Stomach (tissue), 19 donors: ENCODE data around the gene UBB. TPM values are rescaled to one million over a fixed set of nuclear protein-coding genes. Genes with fewer than 3 reads are reported as not detected.

ENCODE experiments used
- DNase-seq, 2 donors: peaks; one replicate each; pipeline versions ENCODE4 v3.0.0 to v3.0.0-alpha.2; 2013 to 2019
- H3K27ac ChIP-seq, 5 donors: fragments of 200-600 bp in 4 of 5; sonication (generic) in 4 of 5; one replicate each; pipeline ENCODE4 v1.5.1; 2013 to 2019; ENCODE audit warnings: mild to moderate bottlenecking in 1 of 5, moderate library complexity in 1 of 5
- H3K27me3 ChIP-seq, 3 donors: fragments of 200-600 bp; sonication (generic); one replicate each; pipeline ENCODE4 v1.5.1; 2017 to 2019; ENCODE audit warnings: mixed run types in 1 of 3
- H3K36me3 ChIP-seq, 4 donors: fragments of 200-600 bp; sonication (generic); 1 replicate in 3 of 4; 2 replicates in 1 of 4; pipeline ENCODE4 v1.5.1; 2016 to 2019
- H3K4me1 ChIP-seq, 4 donors: fragments of 200-600 bp; sonication (generic); one replicate each; pipeline ENCODE4 v1.5.1; 2016 to 2019
- H3K4me3 ChIP-seq, 4 donors: fragments of 200-600 bp; sonication (generic) in 3 of 4; one replicate each; pipeline ENCODE4 v1.5.1; 2016 to 2019; ENCODE audit warnings: mild to moderate bottlenecking in 1 of 4
- H3K9me3 ChIP-seq, 4 donors: fragments of 200-600 bp; sonication (generic); one replicate each; pipeline ENCODE4 v1.5.1; 2016 to 2019
- CTCF ChIP-seq, 7 experiments: fragments of 450-650 bp in 4 of 7; fragments of 200-600 bp in 3 of 7; sonication (generic) in 3 of 7; IDR thresholded peaks; one replicate each; pipeline ENCODE4 v1.5.1; 2016 to 2019; ENCODE audit warnings: antibody characterized with exemption in 7 of 7, control low read depth in 2 of 7, mild to moderate bottlenecking in 1 of 7
- EP300 ChIP-seq: sonication (generic); formaldehyde crosslinking; IDR thresholded peaks from one replicate; pipeline ENCODE4 v1.6.1; 2017; ENCODE audit warnings: antibody characterized with exemption
- POLR2A ChIP-seq, 4 donors: fragments of 450-650 bp; IDR thresholded peaks; one replicate each; pipeline ENCODE4 v1.6.1; 2016; ENCODE audit warnings: antibody characterized with exemption in 4 of 4, control low read depth in 2 of 4, mild to moderate bottlenecking in 1 of 4, moderate library complexity in 1 of 4
- POLR2AphosphoS5 ChIP-seq, 3 donors: sonication (generic); formaldehyde crosslinking; IDR thresholded peaks; one replicate each; pipeline ENCODE4 v1.6.1; 2016; ENCODE audit warnings: antibody characterized with exemption in 3 of 3
- WGBS, 5 donors: extraction: QIAGEN DNeasy Blood & Tissue Kit in 3 of 5; methylation state at CpG; one replicate each; pipeline versions ENCODE4 v1.1.5 to v1.1.7; 2013 to 2018; 5-methylcytosine and 5-hydroxymethylcytosine counted together
- intact Hi-C: fragments of 100-400 bp; cut with DNase I; formaldehyde crosslinking; loops from one replicate; pipeline ENCODE4 v1.15.1; 2023; ENCODE audit warnings: low total_unique reads
- long read RNA-seq, 10 donors: transcript quantifications; one replicate each; lab custom pipeline, GENCODE V29; 2026
- polyA plus RNA-seq, 3 donors: library from polyadenylated mRNA; stranded (reverse); fragments of 200-250 nt; gene quantifications; one replicate each; pipeline ENCODE4 v1.2.3, GENCODE V29; 2013
- total RNA-seq, 5 donors: library from RNA; depleted of rRNA; stranded (reverse); fragments of >200 nt; gene quantifications; one replicate each; pipeline versions ENCODE4 v1.1.0 to v1.2.3, GENCODE V29; 2014 to 2016
- donor health status: healthy with polysubstance abuse.
- donor health status: Bipolar disorder and iron deficiency.
- donor health status: healthy.

UBB gene
- total RNA-seq: 100 to 1,000 TPM; 621 to 929 (median 784) TPM
- 1,000 to 10,000 TPM in 2 of 3 donors, 100 to 1,000 TPM in 1; 969 to 2,679 (median 1,248) TPM for polyA plus RNA-seq
- long read RNA-seq, donor 1, transcript UBB-201 (2 exons, 1,225 nt): major isoform, 228 of 230 reads
- long read RNA-seq, donor 1, partial matches to known transcripts: 0 of 230 reads
- long read RNA-seq, donor 1, other reads (novel, unspliced or antisense): 0 of 230 reads
- long read RNA-seq, donor 2, transcript UBB-201 (2 exons, 1,225 nt): major isoform, 322 of 377 reads
- long read RNA-seq, donor 2, partial matches to known transcripts: 43 of 377 reads
- long read RNA-seq, donor 2, other reads (novel, unspliced or antisense): 8 of 377 reads
- long read RNA-seq, donor 3, transcript UBB-201 (2 exons, 1,225 nt): major isoform, 248 of 250 reads
- long read RNA-seq, donor 3, partial matches to known transcripts: 0 of 250 reads
- long read RNA-seq, donor 3, other reads (novel, unspliced or antisense): 0 of 250 reads
- long read RNA-seq, donor 4, transcript UBB-201 (2 exons, 1,225 nt): major isoform, 32 of 32 reads
- long read RNA-seq, donor 4, partial matches to known transcripts: 0 of 32 reads
- long read RNA-seq, donor 4, other reads (novel, unspliced or antisense): 0 of 32 reads
- long read RNA-seq, donor 5, transcript UBB-201 (2 exons, 1,225 nt): major isoform, 379 of 387 reads
- long read RNA-seq, donor 5, partial matches to known transcripts: 0 of 387 reads
- long read RNA-seq, donor 5, other reads (novel, unspliced or antisense): 5 of 387 reads
- long read RNA-seq, donor 6, transcript UBB-201 (2 exons, 1,225 nt): major isoform, 1,032 of 1,048 reads
- long read RNA-seq, donor 6, transcript UBB-203 (2 exons, 1,012 nt): minor isoform, 7 of 1,048 reads
- long read RNA-seq, donor 6, partial matches to known transcripts: 0 of 1,048 reads
- long read RNA-seq, donor 6, other reads (novel, unspliced or antisense): 7 of 1,048 reads
- long read RNA-seq, donor 7, transcript UBB-201 (2 exons, 1,225 nt): major isoform, 454 of 455 reads
- long read RNA-seq, donor 7, partial matches to known transcripts: 0 of 455 reads
- long read RNA-seq, donor 7, other reads (novel, unspliced or antisense): 0 of 455 reads
- long read RNA-seq, donor 8, transcript UBB-201 (2 exons, 1,225 nt): major isoform, 403 of 408 reads
- long read RNA-seq, donor 8, partial matches to known transcripts: 0 of 408 reads
- long read RNA-seq, donor 8, other reads (novel, unspliced or antisense): 0 of 408 reads
- long read RNA-seq, donor 9, transcript UBB-201 (2 exons, 1,225 nt): major isoform, 342 of 346 reads
- long read RNA-seq, donor 9, partial matches to known transcripts: 0 of 346 reads
- long read RNA-seq, donor 9, other reads (novel, unspliced or antisense): 0 of 346 reads
- long read RNA-seq, donor 10, transcript UBB-201 (2 exons, 1,225 nt): major isoform, 230 of 232 reads
- long read RNA-seq, donor 10, partial matches to known transcripts: 0 of 232 reads
- long read RNA-seq, donor 10, other reads (novel, unspliced or antisense): 0 of 232 reads

GRCh38 chr17:16380640-16381495 lies at the start of gene UBB:
TSS of gene UBB (plus strand) at chr17:16381091. CDS start at chr17:16381908, 817 bp downstream.
- H3K4me3 ChIP-seq: peak within 1 kb of the TSS; percentile 69 to 83 (median 72)
- peak; percentile 97 to 99 for DNase-seq
- peak; percentile 55 for TF ChIP-seq EP300
- TF ChIP-seq CTCF (IDR thresholded peaks at IDR 0.05): peak in 1 of 7 experiments; percentile 8
- peak in 3 of 4 donors; percentile 72 to 99 (median 98) for TF ChIP-seq POLR2A (IDR thresholded peaks at IDR 0.05)
- peak; percentile 100 for TF ChIP-seq POLR2AphosphoS5 (IDR thresholded peaks at IDR 0.05)
- peaks cover 10 to 26% (median 21%) of the 10 kb centered on the region in 4 donors for H3K36me3 ChIP-seq
- intact Hi-C loops: no loop called here
- H3K27me3 ChIP-seq: no peaks in the 10 kb centered on the region
- H3K4me1 ChIP-seq: peaks cover 34 to 71% (median 49%) of the 10 kb centered on the region in 4 donors
- 0% methylated on average over 62 to 67 of the region's 67 CpGs for WGBS, 5 donors
- no peaks in the 10 kb centered on the region for H3K9me3 ChIP-seq
- peak within 1 kb of the TSS; percentile 91 to 98 (median 95) for H3K27ac ChIP-seq

- Histone ChIP-seq H3K4me1 (peaks cover 4 to 13% (median 6%) of the 10 kb centered on the region in 4 donors), H3K9me3 (no peaks in the 10 kb centered on the region), H3K4me3 (no peak overlapping the region), H3K36me3 (peaks cover 0 to 14% (median 13%) of the 10 kb centered on the region in 4 donors), H3K27me3 (no peaks in the 10 kb centered on the region), H3K27ac (no peak overlapping the region)
- WGBS, 5 donors: 85 to 92% (median 89%) methylated on average over 3 of the region's 3 CpGs
- no peak for DNase-seq
- intact Hi-C loops: no loop called here
- TF ChIP-seq CTCF (IDR thresholded peaks at IDR 0.05) (no peak), POLR2A (IDR thresholded peaks at IDR 0.05) (no peak), EP300 (no peak), POLR2AphosphoS5 (IDR thresholded peaks at IDR 0.05) (no peak)
Measured at GRCh38 chr17:16338391-16338790, 42.5 kb upstream of the UBB start.

GRCh38 chr17:16339402-16339801 lies 41.5 kb upstream of the UBB start:
- no peak for DNase-seq
- peaks cover 2 to 24% (median 23%) of the 10 kb centered on the region in 4 donors for H3K36me3 ChIP-seq
- H3K4me3 ChIP-seq: no peak overlapping the region
- H3K27me3 ChIP-seq: no peaks in the 10 kb centered on the region
- H3K4me1 ChIP-seq: peaks cover 4 to 13% (median 6%) of the 10 kb centered on the region in 4 donors
- H3K27ac ChIP-seq: peak overlapping the region in 3 of 5 donors; percentile 29 to 62 (median 61)
- intact Hi-C loops: no loop called here
- no peak for TF ChIP-seq POLR2A (IDR thresholded peaks at IDR 0.05)
- no peak for TF ChIP-seq EP300
- WGBS, 5 donors: 96 to 100% (median 100%) methylated on average over 1 of the region's 1 CpG
- H3K9me3 ChIP-seq: no peaks in the 10 kb centered on the region
